Measurements from ENCODE around the gene IL36A.
A peak's percentile ranks its signal among the peaks of the same experiment; 100 is the strongest.

IL36A gene

GRCh38 chr2:113050921-113051895 is 45.9 kb downstream of the IL36A start:
- Histone ChIP-seq H3K79me1 (replicated peaks; ENCODE audit: low read length, poor library complexity, severe bottlenecking) (no peaks in the 10 kb centered on the region), H4K91ac (ENCODE audit: low read length) (no peak overlapping the region), H2BK15ac (ENCODE audit: low read depth, poor library complexity, severe bottlenecking) (peak overlapping the region; percentile 30), H2BK5ac (ENCODE audit: low read depth, low read length, poor library complexity, severe bottlenecking) (no peak overlapping the region), H3K27me3 (ENCODE audit: control insufficient read depth in 1 of 2, insufficient read depth in 1 of 2, low read length in 2 of 2) (peaks cover 4 to 9% of the 10 kb centered on the region in 2 experiments), H2BK12ac (ENCODE audit: low read length in 2 of 2) (no peak overlapping the region), H3K4me3 (ENCODE audit: insufficient read depth in 1 of 2, low read depth in 1 of 2, low read length in 2 of 2) (no peak overlapping the region), H3K9ac (ENCODE audit: low read length) (no peak overlapping the region), H2AK5ac (ENCODE audit: low read length, severe bottlenecking) (no peak overlapping the region), H3K4ac (ENCODE audit: low read depth in 1 of 2, low read length in 2 of 2) (no peak overlapping the region), H3K18ac (ENCODE audit: low read depth in 1 of 2, low read length in 2 of 2) (no peak overlapping the region), H3K4me1 (ENCODE audit: control insufficient read depth, insufficient read depth, low read depth, low read length) (no peaks in the 10 kb centered on the region), H3K27ac (ENCODE audit: low read length, poor library complexity, severe bottlenecking) (no peak overlapping the region), H4K8ac (ENCODE audit: low read length) (no peak overlapping the region), H3K4me2 (ENCODE audit: low read length, poor library complexity, severe bottlenecking) (no peak overlapping the region), H3K36me3 (ENCODE audit: control insufficient read depth in 1 of 2, insufficient read depth in 2 of 2, low read depth in 1 of 2, low read length in 2 of 2) (no peaks in the 10 kb centered on the region), H3K9me3 (ENCODE audit: control insufficient read depth, low read length) (peaks cover 36% of the 10 kb centered on the region), H3K23ac (ENCODE audit: low read length in 2 of 2) (no peak overlapping the region), H2AFZ (ENCODE audit: low read depth, low read length) (no peak overlapping the region), H2BK120ac (ENCODE audit: low read depth, low read length) (no peak overlapping the region), H3K14ac (ENCODE audit: low read length in 2 of 2) (no peak overlapping the region)
- WGBS: 93% methylated on average over 38 of the region's 38 CpGs
- no peak for DNase-seq

GRCh38 chr2:113052396-113052917 is 47.2 kb downstream of the IL36A start, which contains the start of gene IL36B:
Gene IL36B (minus strand): TSS chr2:113052867.
- H3K27me3 ChIP-seq (ENCODE audit: control insufficient read depth in 1 of 2, insufficient read depth in 1 of 2, low read length in 2 of 2): peaks cover 4 to 9% of the 10 kb centered on the region in 2 experiments
- no peak within 1 kb of the TSS for H2BK5ac ChIP-seq (ENCODE audit: low read depth, low read length, poor library complexity, severe bottlenecking)
- DNase-seq: no peak
- H4K8ac ChIP-seq (ENCODE audit: low read length): no peak within 1 kb of the TSS
- H3K9ac ChIP-seq (ENCODE audit: low read length): no peak within 1 kb of the TSS
- no peak within 1 kb of the TSS for H2AFZ ChIP-seq (ENCODE audit: low read depth, low read length)
- H2BK120ac ChIP-seq (ENCODE audit: low read depth, low read length): no peak within 1 kb of the TSS
- H3K4me1 ChIP-seq (ENCODE audit: control insufficient read depth, insufficient read depth, low read depth, low read length): no peaks in the 10 kb centered on the region
- H4K91ac ChIP-seq (ENCODE audit: low read length): no peak within 1 kb of the TSS
- no peak within 1 kb of the TSS for H3K4ac ChIP-seq (ENCODE audit: low read depth in 1 of 2, low read length in 2 of 2)
- H3K27ac ChIP-seq (ENCODE audit: low read length, poor library complexity, severe bottlenecking): no peak within 1 kb of the TSS
- peaks cover 39% of the 10 kb centered on the region for H3K9me3 ChIP-seq (ENCODE audit: control insufficient read depth, low read length)
- H3K79me1 ChIP-seq (replicated peaks; ENCODE audit: low read length, poor library complexity, severe bottlenecking): no peaks in the 10 kb centered on the region
- WGBS: 75% methylated on average over 5 of the region's 6 CpGs
- H2BK15ac ChIP-seq (ENCODE audit: low read depth, poor library complexity, severe bottlenecking): no peak within 1 kb of the TSS
- no peak within 1 kb of the TSS for H3K4me3 ChIP-seq (ENCODE audit: insufficient read depth in 1 of 2, low read depth in 1 of 2, low read length in 2 of 2)
- no peak within 1 kb of the TSS for H2BK12ac ChIP-seq (ENCODE audit: low read length in 2 of 2)
- H2AK5ac ChIP-seq (ENCODE audit: low read length, severe bottlenecking): no peak within 1 kb of the TSS
- no peak within 1 kb of the TSS for H3K14ac ChIP-seq (ENCODE audit: low read length in 2 of 2)
- no peaks in the 10 kb centered on the region for H3K36me3 ChIP-seq (ENCODE audit: control insufficient read depth in 1 of 2, insufficient read depth in 2 of 2, low read depth in 1 of 2, low read length in 2 of 2)
- no peak within 1 kb of the TSS for H3K23ac ChIP-seq (ENCODE audit: low read length in 2 of 2)
- no peak within 1 kb of the TSS for H3K4me2 ChIP-seq (ENCODE audit: low read length, poor library complexity, severe bottlenecking)
- H3K18ac ChIP-seq (ENCODE audit: low read depth in 1 of 2, low read length in 2 of 2): no peak within 1 kb of the TSS

GRCh38 chr2:113053666-113054065 is 48.4 kb downstream of the IL36A start:
- Histone ChIP-seq H3K36me3 (ENCODE audit: control insufficient read depth in 1 of 2, insufficient read depth in 2 of 2, low read depth in 1 of 2, low read length in 2 of 2) (no peaks in the 10 kb centered on the region), H2BK12ac (ENCODE audit: low read length in 2 of 2) (no peak overlapping the region), H2BK15ac (ENCODE audit: low read depth, poor library complexity, severe bottlenecking) (no peak overlapping the region), H4K91ac (ENCODE audit: low read length) (no peak overlapping the region), H3K27me3 (ENCODE audit: control insufficient read depth in 1 of 2, insufficient read depth in 1 of 2, low read length in 2 of 2) (peaks cover 4 to 11% of the 10 kb centered on the region in 2 experiments), H3K79me1 (replicated peaks; ENCODE audit: low read length, poor library complexity, severe bottlenecking) (no peaks in the 10 kb centered on the region), H3K4me3 (ENCODE audit: insufficient read depth in 1 of 2, low read depth in 1 of 2, low read length in 2 of 2) (no peak overlapping the region), H3K27ac (ENCODE audit: low read length, poor library complexity, severe bottlenecking) (no peak overlapping the region), H3K23ac (ENCODE audit: low read length in 2 of 2) (no peak overlapping the region), H2BK5ac (ENCODE audit: low read depth, low read length, poor library complexity, severe bottlenecking) (no peak overlapping the region), H4K8ac (ENCODE audit: low read length) (no peak overlapping the region), H3K9ac (ENCODE audit: low read length) (no peak overlapping the region), H3K18ac (ENCODE audit: low read depth in 1 of 2, low read length in 2 of 2) (no peak overlapping the region), H3K9me3 (ENCODE audit: control insufficient read depth, low read length) (peaks cover 39% of the 10 kb centered on the region), H3K14ac (ENCODE audit: low read length in 2 of 2) (no peak overlapping the region), H2AFZ (ENCODE audit: low read depth, low read length) (no peak overlapping the region), H2BK120ac (ENCODE audit: low read depth, low read length) (no peak overlapping the region), H2AK5ac (ENCODE audit: low read length, severe bottlenecking) (no peak overlapping the region), H3K4me2 (ENCODE audit: low read length, poor library complexity, severe bottlenecking) (no peak overlapping the region), H3K4ac (ENCODE audit: low read depth in 1 of 2, low read length in 2 of 2) (no peak overlapping the region), H3K4me1 (ENCODE audit: control insufficient read depth, insufficient read depth, low read depth, low read length) (no peaks in the 10 kb centered on the region)
- WGBS: 52% methylated on average over 2 of the region's 3 CpGs
- DNase-seq: no peak

- DNase-seq: no peak
- no peak overlapping the region for H2BK15ac ChIP-seq (ENCODE audit: low read depth, poor library complexity, severe bottlenecking)
- H3K27me3 ChIP-seq (ENCODE audit: control insufficient read depth in 1 of 2, insufficient read depth in 1 of 2, low read length in 2 of 2): peaks cover 4 to 15% of the 10 kb centered on the region in 2 experiments
- H3K36me3 ChIP-seq (ENCODE audit: control insufficient read depth in 1 of 2, insufficient read depth in 2 of 2, low read depth in 1 of 2, low read length in 2 of 2): no peaks in the 10 kb centered on the region
- no peak overlapping the region for H3K9ac ChIP-seq (ENCODE audit: low read length)
- no peaks in the 10 kb centered on the region for H3K79me1 ChIP-seq (replicated peaks; ENCODE audit: low read length, poor library complexity, severe bottlenecking)
- peaks cover 39% of the 10 kb centered on the region for H3K9me3 ChIP-seq (ENCODE audit: control insufficient read depth, low read length)
- no peaks in the 10 kb centered on the region for H3K4me1 ChIP-seq (ENCODE audit: control insufficient read depth, insufficient read depth, low read depth, low read length)
- H2BK12ac ChIP-seq (ENCODE audit: low read length in 2 of 2): no peak overlapping the region
- no peak overlapping the region for H3K4me2 ChIP-seq (ENCODE audit: low read length, poor library complexity, severe bottlenecking)
- H2BK120ac ChIP-seq (ENCODE audit: low read depth, low read length): no peak overlapping the region
- H2AFZ ChIP-seq (ENCODE audit: low read depth, low read length): no peak overlapping the region
- no peak overlapping the region for H3K4ac ChIP-seq (ENCODE audit: low read depth in 1 of 2, low read length in 2 of 2)
- no peak overlapping the region for H4K91ac ChIP-seq (ENCODE audit: low read length)
- no peak overlapping the region for H3K27ac ChIP-seq (ENCODE audit: low read length, poor library complexity, severe bottlenecking)
- H3K14ac ChIP-seq (ENCODE audit: low read length in 2 of 2): no peak overlapping the region
- H3K18ac ChIP-seq (ENCODE audit: low read depth in 1 of 2, low read length in 2 of 2): no peak overlapping the region
- no peak overlapping the region for H3K23ac ChIP-seq (ENCODE audit: low read length in 2 of 2)
- H2AK5ac ChIP-seq (ENCODE audit: low read length, severe bottlenecking): no peak overlapping the region
- no peak overlapping the region for H2BK5ac ChIP-seq (ENCODE audit: low read depth, low read length, poor library complexity, severe bottlenecking)
- H3K4me3 ChIP-seq (ENCODE audit: insufficient read depth in 1 of 2, low read depth in 1 of 2, low read length in 2 of 2): no peak overlapping the region
- no peak overlapping the region for H4K8ac ChIP-seq (ENCODE audit: low read length)
Measured at GRCh38 chr2:113054066-113054465, 48.8 kb downstream of the IL36A start.
